ENCODE data around the gene CDKN2A. TPM values are rescaled to one million over a fixed set of nuclear protein-coding genes. Genes with fewer than 3 reads are reported as not detected.
A peak's percentile ranks its signal among the peaks of the same experiment; 100 is the strongest.

Gene CDKN2A
- total RNA-seq, 2 experiments from 2014 or later = 32.9 to 39.7 TPM

GRCh38 chr9:22031655-22032411 lies 37.6 kb upstream of the CDKN2A start:
- H3K4me1 Mint-ChIP-seq (ENCODE audit: low read depth) = peaks cover 33% of the 10 kb centered on the region
- H3K27me3 Mint-ChIP-seq (ENCODE audit: low read depth) = peaks cover 9% of the 10 kb centered on the region
- H3K4me3 Mint-ChIP-seq = no peak overlapping the region
- ChIA-PET CTCF (interaction anchor here (1.1 to 3.2 kb wide), 4 partner anchors 88 to 219 kb away, joined by 3 to 14 read pairs (median 5); no protein-coding TSS in a partner anchor), POLR2A (no interaction called here)
- H3K27ac Mint-ChIP-seq = no peak overlapping the region
- ATAC-seq = no peak
- peaks cover 21% of the 10 kb centered on the region for H3K36me3 Mint-ChIP-seq (ENCODE audit: low read depth)
- H3K9me3 Mint-ChIP-seq (ENCODE audit: insufficient read depth) = no peaks in the 10 kb centered on the region
- no peak for DNase-seq

GRCh38 chr9:22030101-22030598 lies 36.0 kb upstream of the CDKN2A start:
- ChIA-PET POLR2A (interaction anchor here (0.9 kb wide), 1 partner anchor 10 kb away, joined by 3 read pairs; no protein-coding TSS in a partner anchor), CTCF (interaction anchor here (1.1 to 3.5 kb wide), 4 partner anchors 11 to 217 kb away, joined by 4 to 21 read pairs (median 9); partner anchors contain the start of gene CDKN2B)
- Mint-ChIP-seq H3K27me3 (ENCODE audit: low read depth) (peaks cover 9% of the 10 kb centered on the region), H3K9me3 (ENCODE audit: insufficient read depth) (no peaks in the 10 kb centered on the region), H3K27ac (no peak overlapping the region), H3K4me1 (ENCODE audit: low read depth) (peaks cover 18% of the 10 kb centered on the region), H3K36me3 (ENCODE audit: low read depth) (peaks cover 14% of the 10 kb centered on the region), H3K4me3 (no peak overlapping the region)
- ATAC-seq = no peak
- DNase-seq = no peak

GRCh38 chr9:22029231-22029630 lies 35.0 kb upstream of the CDKN2A start:
- POLR2A ChIA-PET = no interaction called here
- CTCF ChIA-PET = interaction anchor here (1.1 to 3.5 kb wide), 3 partner anchors 12 to 216 kb away, joined by 4 to 21 read pairs (median 14); partner anchors contain the start of gene CDKN2B
- H3K36me3 Mint-ChIP-seq (ENCODE audit: low read depth) = peaks cover 10% of the 10 kb centered on the region
- no peak overlapping the region for H3K27ac Mint-ChIP-seq
- ATAC-seq (no peak), DNase-seq (no peak)
- H3K27me3 Mint-ChIP-seq (ENCODE audit: low read depth) = peaks cover 9% of the 10 kb centered on the region
- no peaks in the 10 kb centered on the region for H3K9me3 Mint-ChIP-seq (ENCODE audit: insufficient read depth)
- peaks cover 13% of the 10 kb centered on the region for H3K4me1 Mint-ChIP-seq (ENCODE audit: low read depth)
- H3K4me3 Mint-ChIP-seq = no peak overlapping the region

- Mint-ChIP-seq H3K27me3 (ENCODE audit: low read depth) (peaks cover 9% of the 10 kb centered on the region), H3K36me3 (ENCODE audit: low read depth) (peaks cover 9% of the 10 kb centered on the region), H3K27ac (no peak overlapping the region), H3K4me3 (no peak overlapping the region), H3K9me3 (ENCODE audit: insufficient read depth) (no peaks in the 10 kb centered on the region), H3K4me1 (ENCODE audit: low read depth) (peaks cover 13% of the 10 kb centered on the region)
- POLR2A ChIA-PET = interaction anchor here (0.6 kb wide), 1 partner anchor 31 kb away, joined by 3 read pairs; no protein-coding TSS in a partner anchor
- ATAC-seq (no peak), DNase-seq (no peak)
- CTCF ChIA-PET = interaction anchor here (1.0 to 3.5 kb wide), 2 partner anchors 11 to 20 kb away, joined by 3 to 21 read pairs; partner anchors contain the start of gene CDKN2B
Measured at GRCh38 chr9:22028394-22028793, 34.2 kb upstream of the CDKN2A start.

- peaks cover 6% of the 10 kb centered on the region for H3K36me3 Mint-ChIP-seq (ENCODE audit: low read depth)
- peaks cover 21% of the 10 kb centered on the region for H3K27me3 Mint-ChIP-seq (ENCODE audit: low read depth)
- DNase-seq = no peak
Measured at GRCh38 chr9:22026696-22027095, 32.5 kb upstream of the CDKN2A start.

GRCh38 chr9:22022396-22022795 lies 28.2 kb upstream of the CDKN2A start:
- ATAC-seq = no peak
- H3K27me3 Mint-ChIP-seq (ENCODE audit: low read depth) = peaks cover 35% of the 10 kb centered on the region
- CTCF ChIA-PET = interaction anchor here (1.2 to 1.5 kb wide), 2 partner anchors 13 to 97 kb away, joined by 3 to 5 read pairs; partner anchors contain the start of gene CDKN2B

More at GRCh38 chr9:22026696-22027095, 32.5 kb upstream of the CDKN2A start:
- Mint-ChIP-seq H3K4me1 (ENCODE audit: low read depth) (peaks cover 9% of the 10 kb centered on the region), H3K27ac (no peak overlapping the region), H3K9me3 (ENCODE audit: insufficient read depth) (no peaks in the 10 kb centered on the region), H3K4me3 (no peak overlapping the region)
- ChIA-PET CTCF (interaction anchor here (1.2 kb wide), 1 partner anchor 19 kb away, joined by 3 read pairs; no protein-coding TSS in a partner anchor), POLR2A (interaction anchor here (0.6 kb wide), 1 partner anchor 53 kb away, joined by 3 read pairs; no protein-coding TSS in a partner anchor)
- ATAC-seq = no peak

GRCh38 chr9:22010866-22011625 lies 16.9 kb upstream of the CDKN2A start:
- Mint-ChIP-seq H3K4me1 (ENCODE audit: low read depth) (peaks cover 22% of the 10 kb centered on the region), H3K36me3 (ENCODE audit: low read depth) (peaks cover 16% of the 10 kb centered on the region), H3K9me3 (ENCODE audit: insufficient read depth) (no peaks in the 10 kb centered on the region), H3K27me3 (ENCODE audit: low read depth) (peaks cover 35% of the 10 kb centered on the region), H3K4me3 (no peak overlapping the region), H3K27ac (no peak overlapping the region)
- ChIA-PET POLR2A (interaction anchor here (0.5 to 1.0 kb wide), 2 partner anchors 78 to 83 kb away, joined by 3 read pairs; no protein-coding TSS in a partner anchor), CTCF (interaction anchor here (0.7 to 5.7 kb wide), 11 partner anchors 11 to 233 kb away, joined by 3 to 95 read pairs (median 4); partner anchors contain the start of genes CDKN2A and CDKN2B-AS1)
- DNase-seq (peak; percentile 70), ATAC-seq (no peak)

More at GRCh38 chr9:22022396-22022795, 28.2 kb upstream of the CDKN2A start:
- no peak overlapping the region for H3K27ac Mint-ChIP-seq
- DNase-seq = no peak
- H3K9me3 Mint-ChIP-seq (ENCODE audit: insufficient read depth) = peaks cover 4% of the 10 kb centered on the region
- H3K36me3 Mint-ChIP-seq (ENCODE audit: low read depth) = peaks cover 5% of the 10 kb centered on the region
- H3K4me3 Mint-ChIP-seq = no peak overlapping the region
- POLR2A ChIA-PET = no interaction called here
- H3K4me1 Mint-ChIP-seq (ENCODE audit: low read depth) = no peaks in the 10 kb centered on the region

GRCh38 chr9:22009506-22009867 lies 15.3 kb upstream of the CDKN2A start:
- H3K9me3 Mint-ChIP-seq (ENCODE audit: insufficient read depth) = no peaks in the 10 kb centered on the region
- DNase-seq (no peak), ATAC-seq (peak; percentile 21)
- peaks cover 36% of the 10 kb centered on the region for H3K4me1 Mint-ChIP-seq (ENCODE audit: low read depth)
- H3K27me3 Mint-ChIP-seq (ENCODE audit: low read depth) = peaks cover 51% of the 10 kb centered on the region
- H3K27ac Mint-ChIP-seq = no peak overlapping the region
- POLR2A ChIA-PET = no interaction called here
- H3K4me3 Mint-ChIP-seq = peak overlapping the region; percentile 82
- peaks cover 26% of the 10 kb centered on the region for H3K36me3 Mint-ChIP-seq (ENCODE audit: low read depth)
- CTCF ChIA-PET = interaction anchor here (0.6 to 5.7 kb wide), 34 partner anchors 9 to 785 kb away, joined by 3 to 95 read pairs (median 8); partner anchors contain the start of genes CDKN2A and CDKN2B-AS1

GRCh38 chr9:22008717-22009505 lies 14.7 kb upstream of the CDKN2A start, which contains the start of gene CDKN2B:
CDKN2B (minus strand) TSS chr9:22009305; CDS start chr9:22008953, 352 bp downstream.
- peak within 1 kb of the TSS; percentile 82 for H3K4me3 Mint-ChIP-seq
- peak; percentile 76 for DNase-seq
- peaks cover 26% of the 10 kb centered on the region for H3K36me3 Mint-ChIP-seq (ENCODE audit: low read depth)
- H3K27ac Mint-ChIP-seq = no peak within 1 kb of the TSS
- ATAC-seq = peak; percentile 84
- ChIA-PET POLR2A (no interaction called here), CTCF (interaction anchor here (0.6 to 5.7 kb wide), 59 partner anchors 10 to 784 kb away, joined by 3 to 95 read pairs (median 4); partner anchors contain the start of genes CDKN2A and CDKN2B-AS1)
- peaks cover 56% of the 10 kb centered on the region for H3K27me3 Mint-ChIP-seq (ENCODE audit: low read depth)
- H3K9me3 Mint-ChIP-seq (ENCODE audit: insufficient read depth) = no peaks in the 10 kb centered on the region
- H3K4me1 Mint-ChIP-seq (ENCODE audit: low read depth) = peaks cover 37% of the 10 kb centered on the region

GRCh38 chr9:22008384-22008716 lies 14.2 kb upstream of the CDKN2A start:
- CTCF ChIA-PET = interaction anchor here (0.6 to 5.7 kb wide), 57 partner anchors 10 to 238 kb away, joined by 3 to 95 read pairs (median 4); partner anchors contain the start of genes CDKN2A and CDKN2B-AS1

More at GRCh38 chr9:22008384-22008716, 14.2 kb upstream of the CDKN2A start:
- peaks cover 37% of the 10 kb centered on the region for H3K4me1 Mint-ChIP-seq (ENCODE audit: low read depth)
- H3K4me3 Mint-ChIP-seq = peak overlapping the region; percentile 82
- H3K9me3 Mint-ChIP-seq (ENCODE audit: insufficient read depth) = no peaks in the 10 kb centered on the region
- no peak overlapping the region for H3K27ac Mint-ChIP-seq
- no peak for ATAC-seq
- peaks cover 29% of the 10 kb centered on the region for H3K36me3 Mint-ChIP-seq (ENCODE audit: low read depth)
- POLR2A ChIA-PET = no interaction called here
- DNase-seq = no peak
- peaks cover 60% of the 10 kb centered on the region for H3K27me3 Mint-ChIP-seq (ENCODE audit: low read depth)
